OCI-LY1 (cell line): ENCODE results near the gene TMEM131.

ENCODE experiments used
- H2AFZ ChIP-seq: fragments of 200-600 bp; sonication (generic), shearing (Covaris generic); 2 replicates; pipeline ENCODE4 v1.6.0; 2014; ENCODE audit warnings: antibody characterized with exemption, mild to moderate bottlenecking, low read length
- H3F3A ChIP-seq: fragments of 200-600 bp; sonication (generic), shearing (Covaris generic); 2 replicates; pipeline ENCODE4 v1.6.0; 2014; ENCODE audit warnings: mild to moderate bottlenecking, antibody characterized with exemption, low read length, moderate library complexity; ENCODE audit not compliant: insufficient read depth
- H3K27ac ChIP-seq: fragments of 200-600 bp; sonication (generic); 2 replicates; pipeline ENCODE4 v1.5.1; 2014; ENCODE audit warnings: low read length, mixed run types, mild to moderate bottlenecking, low read depth; ENCODE audit not compliant: poor library complexity, severe bottlenecking
- H3K27me3 ChIP-seq: fragments of 200-600 bp; sonication (generic); 2 replicates; pipeline ENCODE4 v1.6.0; 2014; ENCODE audit warnings: antibody characterized with exemption, mild to moderate bottlenecking, low read length, moderate library complexity; ENCODE audit not compliant: insufficient read depth
- H3K36me3 ChIP-seq: fragments of 200-600 bp; sonication (generic); 2 replicates; pipeline ENCODE4 v1.6.1; 2014; ENCODE audit warnings: mild to moderate bottlenecking, antibody characterized with exemption, low read length, moderate library complexity, mixed read lengths; ENCODE audit not compliant: insufficient read depth
- H3K4me1 ChIP-seq: fragments of 200-600 bp; sonication (generic); 2 replicates; pipeline ENCODE4 v1.5.1; 2014; ENCODE audit warnings: mild to moderate bottlenecking, low read length, moderate library complexity; ENCODE audit not compliant: insufficient read depth, severe bottlenecking
- H3K4me2 ChIP-seq: fragments of 200-600 bp; sonication (generic), shearing (Covaris generic); 2 replicates; pipeline ENCODE4 v1.6.1; 2014; ENCODE audit warnings: low read length
- H3K4me3 ChIP-seq: fragments of 200-600 bp; sonication (generic); 2 replicates; pipeline ENCODE4 v1.5.1; 2014; ENCODE audit warnings: low read length, low read depth, mild to moderate bottlenecking, mixed read lengths; ENCODE audit not compliant: poor library complexity, severe bottlenecking
- H3K79me2 ChIP-seq: fragments of 200-600 bp; shearing (Covaris generic); 2 replicates; pipeline ENCODE4 v1.6.1; 2016; ENCODE audit warnings: mixed run types, low read length, mixed read lengths; ENCODE audit not compliant: insufficient read depth
- H3K9ac ChIP-seq: fragments of 200-600 bp; sonication (generic), shearing (Covaris generic); 2 replicates; pipeline ENCODE4 v1.6.1; 2014; ENCODE audit warnings: mild to moderate bottlenecking, low read length, mixed read lengths
- H3K9me2 ChIP-seq: fragments of 200-600 bp; sonication (generic), shearing (Covaris generic); 2 replicates; pipeline ENCODE4 v1.6.1; 2014; ENCODE audit warnings: low read depth, mild to moderate bottlenecking, low read length, mixed read lengths
- H3K9me3 ChIP-seq: fragments of 200-600 bp; shearing (Covaris generic); 2 replicates; pipeline ENCODE4 v1.6.1; 2014; ENCODE audit warnings: low read length, mixed read lengths
- H4K20me1 ChIP-seq: fragments of 200-600 bp; sonication (generic), shearing (Covaris generic); 2 replicates; pipeline ENCODE4 v1.6.0; 2016; ENCODE audit warnings: mild to moderate bottlenecking, low read length; ENCODE audit not compliant: insufficient read depth
- EZH2 ChIP-seq: fragments of 200-600 bp; sonication (generic), shearing (Covaris generic); IDR thresholded peaks from 2 replicates; pipeline ENCODE4 v1.8.0; 2017; ENCODE audit warnings: borderline replicate concordance, mixed run types, mild to moderate bottlenecking, antibody characterized with exemption, low read length, moderate library complexity, mixed read lengths
- TF ChIP-seq, protein P1 (sequence below): fragments of 200-600 bp; sonication (generic), shearing (Covaris generic); IDR thresholded peaks from 2 replicates; pipeline ENCODE4 v1.5.1; 2017; ENCODE audit warnings: mild to moderate bottlenecking, antibody characterized with exemption, low read length, moderate library complexity, mixed read lengths

TMEM131 gene

DNA sequence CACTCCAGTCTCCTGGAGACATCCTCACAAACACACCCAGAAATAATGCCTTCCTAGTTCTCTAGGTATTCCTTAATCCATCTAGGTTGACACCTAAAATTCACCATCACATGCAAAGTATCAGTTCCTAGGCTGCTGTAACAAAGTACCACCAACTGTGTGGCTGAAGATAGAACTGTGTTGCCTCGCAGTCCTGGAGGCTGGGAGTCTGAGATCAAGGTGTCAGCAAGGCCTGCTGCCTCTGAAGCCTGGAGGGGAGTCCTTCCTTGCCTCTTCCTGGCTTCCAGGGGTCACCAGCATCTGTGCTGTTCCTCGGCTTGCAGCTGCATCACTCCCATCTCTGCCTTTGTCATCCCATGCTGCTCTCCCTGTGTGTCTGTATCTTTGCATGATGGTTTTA lies 36.3 kb upstream of the TMEM131 start:
- Histone ChIP-seq H3K4me1 (peaks cover 25% of the 10 kb centered on the region), H2AFZ (no peak overlapping the region), H3K4me3 (no peak overlapping the region), H3K9me2 (no peaks in the 10 kb centered on the region), H3K27ac (no peak overlapping the region), H3K9me3 (no peaks in the 10 kb centered on the region), H3K36me3 (no peaks in the 10 kb centered on the region), H3K9ac (no peak overlapping the region), H3F3A (no peaks in the 10 kb centered on the region), H3K79me2 (no peaks in the 10 kb centered on the region), H3K4me2 (no peak overlapping the region), H4K20me1 (no peaks in the 10 kb centered on the region), H3K27me3 (no peaks in the 10 kb centered on the region)
- TF ChIP-seq, protein P1, sequence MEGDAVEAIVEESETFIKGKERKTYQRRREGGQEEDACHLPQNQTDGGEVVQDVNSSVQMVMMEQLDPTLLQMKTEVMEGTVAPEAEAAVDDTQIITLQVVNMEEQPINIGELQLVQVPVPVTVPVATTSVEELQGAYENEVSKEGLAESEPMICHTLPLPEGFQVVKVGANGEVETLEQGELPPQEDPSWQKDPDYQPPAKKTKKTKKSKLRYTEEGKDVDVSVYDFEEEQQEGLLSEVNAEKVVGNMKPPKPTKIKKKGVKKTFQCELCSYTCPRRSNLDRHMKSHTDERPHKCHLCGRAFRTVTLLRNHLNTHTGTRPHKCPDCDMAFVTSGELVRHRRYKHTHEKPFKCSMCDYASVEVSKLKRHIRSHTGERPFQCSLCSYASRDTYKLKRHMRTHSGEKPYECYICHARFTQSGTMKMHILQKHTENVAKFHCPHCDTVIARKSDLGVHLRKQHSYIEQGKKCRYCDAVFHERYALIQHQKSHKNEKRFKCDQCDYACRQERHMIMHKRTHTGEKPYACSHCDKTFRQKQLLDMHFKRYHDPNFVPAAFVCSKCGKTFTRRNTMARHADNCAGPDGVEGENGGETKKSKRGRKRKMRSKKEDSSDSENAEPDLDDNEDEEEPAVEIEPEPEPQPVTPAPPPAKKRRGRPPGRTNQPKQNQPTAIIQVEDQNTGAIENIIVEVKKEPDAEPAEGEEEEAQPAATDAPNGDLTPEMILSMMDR, result no peak

DNA sequence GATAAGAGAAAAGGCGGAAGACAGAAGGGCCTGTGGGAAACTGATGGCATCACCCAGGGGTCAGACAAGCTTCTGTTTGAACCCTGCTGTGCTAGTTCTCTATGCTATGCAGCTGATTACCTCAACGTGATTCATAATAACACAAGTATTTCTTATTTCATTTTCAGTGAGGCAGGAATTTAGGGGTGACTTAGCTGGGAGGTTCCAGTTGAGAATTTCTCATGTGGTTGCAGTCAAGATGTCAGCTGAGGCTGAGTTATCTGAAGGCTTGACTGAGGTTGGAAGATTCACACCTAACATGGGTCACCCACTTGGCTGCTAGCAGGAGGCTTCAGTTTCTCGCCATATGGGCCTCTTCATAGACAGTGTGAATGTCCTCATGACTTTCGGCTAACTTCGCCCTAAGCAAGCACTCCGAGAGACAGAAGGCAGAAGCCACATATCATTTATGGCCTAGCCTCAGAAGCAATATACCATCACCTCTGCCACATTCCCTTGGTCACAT lies 34.0 kb upstream of the TMEM131 start:
- no peak overlapping the region for H3K27ac ChIP-seq
- no peak overlapping the region for H3K4me3 ChIP-seq
- H4K20me1 ChIP-seq, result no peaks in the 10 kb centered on the region
- no peak overlapping the region for H3K4me2 ChIP-seq
- H3K9me3 ChIP-seq, result no peaks in the 10 kb centered on the region
- H3K9me2 ChIP-seq, result no peaks in the 10 kb centered on the region
- no peak for TF ChIP-seq EZH2
- TF ChIP-seq, protein P1, result no peak
- H3K36me3 ChIP-seq, result no peaks in the 10 kb centered on the region
- H3K79me2 ChIP-seq, result no peaks in the 10 kb centered on the region
- H3K4me1 ChIP-seq, result peaks cover 49% of the 10 kb centered on the region
- H3K9ac ChIP-seq, result no peak overlapping the region
- H3K27me3 ChIP-seq, result no peaks in the 10 kb centered on the region
- H2AFZ ChIP-seq, result no peak overlapping the region
- no peaks in the 10 kb centered on the region for H3F3A ChIP-seq

DNA sequence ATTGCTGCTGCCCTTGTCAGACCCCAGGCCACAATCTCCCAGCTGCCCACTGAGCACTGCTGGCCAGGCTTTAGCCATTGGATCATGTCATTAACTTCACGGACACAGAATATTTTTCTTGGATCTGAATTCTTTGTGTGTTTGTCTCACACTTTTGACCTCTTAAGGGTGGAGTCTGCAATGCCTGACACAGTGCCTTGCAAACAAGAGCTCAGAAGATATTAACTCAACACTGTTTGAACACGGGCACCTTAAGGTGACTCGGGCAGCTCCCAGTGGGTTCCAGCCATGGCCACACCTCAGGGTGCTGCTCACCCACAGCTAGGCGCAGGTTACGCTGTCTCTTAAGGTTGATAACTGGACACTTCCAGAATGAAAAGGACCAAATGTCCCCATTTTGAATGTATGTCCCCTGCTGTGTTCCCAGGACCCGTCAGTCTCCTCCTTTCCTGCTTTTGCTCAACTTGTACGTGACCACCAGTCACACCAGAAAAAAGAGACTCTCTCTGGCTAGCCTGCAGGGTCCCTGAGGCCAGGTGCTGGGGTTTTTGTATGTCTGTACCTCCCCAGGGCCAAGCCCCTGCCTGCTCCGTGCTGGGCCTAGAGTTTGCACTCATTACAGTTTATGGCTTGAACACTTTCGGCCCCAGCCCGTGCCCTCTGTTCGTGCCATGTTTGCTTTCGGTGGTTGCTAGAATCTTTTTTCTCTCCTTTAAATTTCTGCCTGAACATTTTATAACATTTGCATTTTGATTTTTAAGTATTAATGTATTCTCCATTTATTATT lies 33.4 kb upstream of the TMEM131 start:
- no peaks in the 10 kb centered on the region for H3F3A ChIP-seq
- H3K36me3 ChIP-seq, result no peaks in the 10 kb centered on the region
- H3K27ac ChIP-seq, result peak overlapping the region; percentile 96

More for the DNA sequence above, 33.4 kb upstream of the TMEM131 start:
- Histone ChIP-seq H3K79me2 (no peaks in the 10 kb centered on the region), H3K4me1 (peaks cover 49% of the 10 kb centered on the region), H3K4me3 (no peak overlapping the region), H3K9me3 (no peaks in the 10 kb centered on the region), H3K9me2 (no peaks in the 10 kb centered on the region), H3K9ac (peak overlapping the region; percentile 60; the same call in 1 of the 2 replicates), H2AFZ (peak overlapping the region; percentile 88; the same call in 1 of the 2 replicates), H4K20me1 (no peaks in the 10 kb centered on the region), H3K27me3 (no peaks in the 10 kb centered on the region), H3K4me2 (peak overlapping the region; percentile 91; the same call in 1 of the 2 replicates)
- TF ChIP-seq, protein P1, result no peak
- no peak for TF ChIP-seq EZH2
